Activated CD4-positive, alpha-beta T cell treated with anti-CD3 and anti-CD28 coated beads, Interleukin-2, amount 50 U/mL, for 48 hours (primary cell): Measurements from ENCODE around the gene LHFPL6.

Experiments used
- DNase-seq, 2 experiments: peaks; one replicate each; pipeline ENCODE4 v3.0.0-alpha.2; 2020

Gene LHFPL6

DNA sequence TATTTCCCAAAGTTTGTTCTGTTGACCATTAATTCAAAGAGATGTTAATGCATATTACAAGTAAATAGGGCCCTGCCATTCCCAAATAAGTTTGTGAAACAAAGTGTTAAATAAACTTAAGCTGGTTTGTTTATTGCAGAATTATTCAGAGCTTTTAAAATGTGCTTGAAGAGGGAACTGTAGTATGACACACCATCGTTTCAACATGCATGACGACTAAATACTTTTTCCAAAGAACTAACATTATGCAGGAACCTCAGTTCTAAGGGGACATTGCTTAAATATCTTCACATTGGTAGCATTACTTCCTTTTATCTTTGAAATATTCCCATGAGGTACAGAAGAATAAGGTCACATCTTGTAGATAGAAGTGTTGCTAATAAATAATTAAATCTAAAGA lies 14.6 kb downstream of the LHFPL6 start:
- DNase-seq = no peak

DNA sequence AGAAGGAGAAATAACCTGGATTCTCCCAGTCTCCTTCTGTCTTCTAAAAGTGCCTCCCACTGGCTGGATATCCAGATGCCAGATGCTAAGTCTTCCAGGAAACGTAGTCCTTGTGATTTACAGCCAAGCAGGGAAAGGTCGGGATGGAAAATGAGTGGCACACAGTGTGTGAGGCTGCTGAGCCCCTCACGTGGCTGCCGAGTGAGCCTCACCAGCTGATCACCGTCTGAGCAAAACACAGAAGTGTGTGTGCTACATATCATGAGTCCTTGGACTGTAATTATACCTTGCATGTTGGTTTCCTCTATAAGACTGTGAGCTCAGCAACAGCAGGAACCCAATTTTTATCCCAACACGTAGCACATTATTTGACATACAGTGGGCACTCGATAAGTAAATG lies 15.1 kb downstream of the LHFPL6 start:
- DNase-seq = no peak

- no peak for DNase-seq
Observed at GRCh38 chr13:39586958-39587605, 15.9 kb downstream of the LHFPL6 start.

- no peak for DNase-seq
Observed at GRCh38 chr13:39586151-39586550, 16.8 kb downstream of the LHFPL6 start.

DNA sequence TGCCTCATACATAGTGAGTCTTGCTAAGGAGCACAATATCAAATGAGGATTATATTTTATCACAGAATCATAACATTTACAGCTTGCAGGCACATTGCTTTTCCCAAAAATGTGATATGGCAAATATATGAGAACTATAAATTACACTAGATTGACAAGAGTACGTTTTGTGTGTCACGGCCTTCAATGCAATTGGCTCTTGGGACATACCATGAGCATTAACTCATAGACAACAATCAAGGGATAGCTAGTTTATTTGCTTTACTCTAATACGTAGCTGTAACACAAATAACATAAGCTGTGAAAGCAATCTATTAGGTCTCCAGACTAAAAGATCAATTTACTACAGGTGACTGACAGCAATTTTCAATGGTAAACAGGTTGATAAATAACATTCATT lies 17.8 kb downstream of the LHFPL6 start:
- DNase-seq = no peak

DNA sequence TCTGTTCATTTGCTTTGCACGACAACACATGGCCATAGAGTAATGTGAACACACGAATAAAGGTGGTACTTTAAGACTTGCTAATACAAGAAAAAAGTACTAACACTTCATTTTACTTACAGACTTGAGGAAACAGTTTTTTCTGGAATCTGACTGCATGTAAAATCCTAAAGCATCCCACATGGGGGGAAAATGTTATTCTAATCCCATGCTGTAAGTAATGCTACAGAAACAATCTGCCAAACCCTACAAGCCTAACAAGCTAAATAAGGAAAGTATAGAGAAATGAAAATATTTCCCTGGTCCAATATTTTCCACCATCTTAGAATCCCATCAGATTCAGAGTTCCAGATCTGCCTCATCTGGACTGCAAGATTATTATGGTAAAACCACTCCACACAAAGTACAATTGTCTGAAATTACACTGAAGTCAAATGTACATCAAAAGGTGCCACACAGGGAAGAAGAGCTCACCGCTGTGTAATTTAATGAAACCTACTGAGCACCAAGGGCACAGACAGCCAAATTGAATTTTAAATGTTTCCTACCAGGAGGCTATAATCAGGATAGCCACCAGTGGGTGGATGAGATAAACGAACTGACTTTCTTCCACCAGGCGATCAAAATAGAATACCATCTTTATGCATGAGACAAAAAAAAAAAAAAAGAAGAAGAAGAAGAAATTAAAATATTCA lies 22.0 kb downstream of the LHFPL6 start:
- DNase-seq = no peak

- no peak for DNase-seq
Observed at GRCh38 chr13:39578821-39579291, 24.1 kb downstream of the LHFPL6 start.

- DNase-seq = no peak
Observed at GRCh38 chr13:39577838-39578491, 25.0 kb downstream of the LHFPL6 start.

DNA sequence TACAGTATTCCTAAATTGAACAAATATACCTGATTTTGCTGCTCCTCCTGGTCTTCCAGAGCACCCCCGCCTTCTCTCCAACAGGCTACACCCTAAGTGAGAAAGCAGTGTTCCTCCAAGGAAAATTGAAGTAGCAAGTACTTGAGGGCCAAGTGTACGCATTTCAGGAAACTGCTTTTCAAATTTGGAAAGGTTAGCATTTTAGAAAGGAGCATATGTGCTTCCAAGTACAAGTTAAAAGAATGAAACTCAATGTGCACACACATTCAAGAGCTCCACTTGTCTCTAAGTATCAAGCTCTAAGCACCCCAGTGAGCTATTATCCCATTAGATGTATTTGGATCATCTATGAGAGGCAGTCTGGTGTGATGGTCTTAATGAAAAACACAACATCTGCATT lies 25.8 kb downstream of the LHFPL6 start:
- DNase-seq = no peak

GRCh38 chr13:39575641-39576238 lies 27.3 kb downstream of the LHFPL6 start:
- no peak for DNase-seq

GRCh38 chr13:39571502-39572092 lies 31.4 kb downstream of the LHFPL6 start:
- DNase-seq = no peak

DNA sequence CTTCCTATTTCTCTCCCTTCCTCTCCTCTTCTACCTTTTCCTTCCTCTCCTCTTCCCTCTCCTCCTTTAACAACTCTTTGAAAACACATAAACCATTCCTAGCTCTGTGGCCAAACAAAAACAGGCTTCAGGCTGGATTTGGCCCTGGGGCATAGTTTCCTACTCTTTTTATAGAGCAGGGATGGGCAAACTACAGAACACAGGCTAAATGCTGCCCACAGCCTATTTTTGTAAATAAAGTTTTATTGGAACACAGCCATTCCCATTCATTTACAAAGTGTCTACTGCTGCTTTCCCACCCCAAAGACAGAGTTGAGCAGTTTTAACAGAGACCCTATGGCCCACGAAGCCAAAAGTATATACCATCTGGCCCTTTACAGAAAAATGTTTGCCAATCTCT lies 35.4 kb downstream of the LHFPL6 start:
- DNase-seq = no peak

DNA sequence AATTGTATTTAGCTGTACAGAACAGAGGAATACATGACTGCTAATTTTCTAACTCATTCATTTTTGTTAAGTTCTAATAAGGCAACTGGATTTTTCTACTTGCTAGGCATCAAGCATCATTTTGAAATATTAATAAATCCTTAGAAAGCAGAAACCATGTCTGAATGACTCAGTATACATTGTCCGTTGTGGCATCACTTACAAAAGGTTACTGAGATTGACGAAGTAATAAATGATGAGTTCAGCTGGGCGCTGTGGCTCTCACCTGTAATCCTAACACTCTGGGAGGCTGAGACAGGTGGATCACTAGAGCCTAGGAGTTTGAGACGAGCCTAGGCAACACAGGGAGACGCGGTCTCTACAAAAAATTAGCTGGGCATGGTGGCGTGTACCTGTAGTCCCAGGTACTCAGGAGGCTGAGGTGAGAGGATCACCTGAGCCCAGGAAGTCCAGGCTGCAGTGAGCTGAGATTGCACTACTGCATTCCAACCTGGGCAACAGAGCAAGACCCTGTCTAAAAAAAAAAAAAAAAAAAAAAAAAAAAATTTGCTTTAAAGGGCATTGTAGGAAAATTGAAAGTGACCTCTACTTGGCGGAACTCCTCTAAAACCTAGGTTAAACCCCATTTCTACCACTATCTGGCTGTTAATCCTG lies 36.6 kb downstream of the LHFPL6 start:
- no peak for DNase-seq

DNA sequence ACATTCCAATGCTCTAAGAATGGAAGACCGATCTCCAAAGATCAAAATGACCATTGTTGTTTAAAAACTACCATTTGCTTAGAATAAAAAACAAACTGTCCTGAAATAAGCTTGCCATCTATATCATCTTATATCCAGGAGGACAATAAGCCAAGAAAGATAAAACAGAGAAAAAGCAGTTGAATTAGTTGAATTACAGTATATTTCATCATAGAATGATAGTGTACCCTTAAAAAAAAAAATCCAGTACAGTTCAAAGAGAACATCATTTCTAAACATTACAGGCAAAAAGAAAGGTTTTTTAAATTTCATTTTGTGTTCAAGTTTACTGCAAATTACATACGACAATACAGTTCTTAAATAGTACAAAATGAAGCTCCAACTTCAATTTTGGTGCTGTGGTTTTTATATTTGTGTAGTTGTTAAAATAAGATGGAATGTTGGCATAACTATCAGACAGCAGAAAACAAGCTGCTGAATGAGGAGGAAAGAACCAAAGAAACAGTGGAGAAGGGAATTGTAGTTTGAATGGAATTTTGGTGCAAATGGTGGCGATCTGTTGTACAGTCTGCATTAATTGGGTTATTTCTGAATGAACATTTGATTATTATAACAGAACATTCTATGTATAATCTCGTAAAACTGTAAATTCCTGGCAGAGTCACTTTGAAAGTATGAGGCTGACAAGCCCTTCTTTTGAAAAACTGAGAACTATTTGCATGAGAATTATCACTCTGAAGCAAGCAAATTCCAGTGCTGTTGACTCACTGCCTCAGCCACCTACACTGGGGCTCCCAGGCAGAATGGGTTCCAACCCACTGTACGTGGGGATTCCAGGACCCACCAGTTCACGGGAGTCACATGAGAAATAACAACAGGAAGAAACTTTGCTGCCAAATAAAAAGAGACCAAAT lies 37.7 kb downstream of the LHFPL6 start:
- peak in 1 of 2 experiments; percentile 3 for DNase-seq

GRCh38 chr13:39563470-39563735 lies 39.6 kb downstream of the LHFPL6 start:
- no peak for DNase-seq

GRCh38 chr13:39561971-39562370 lies 41.0 kb downstream of the LHFPL6 start:
- no peak for DNase-seq

GRCh38 chr13:39559847-39560246 lies 43.1 kb downstream of the LHFPL6 start:
- no peak for DNase-seq

GRCh38 chr13:39557285-39557955 lies 45.6 kb downstream of the LHFPL6 start:
- DNase-seq = no peak

DNA sequence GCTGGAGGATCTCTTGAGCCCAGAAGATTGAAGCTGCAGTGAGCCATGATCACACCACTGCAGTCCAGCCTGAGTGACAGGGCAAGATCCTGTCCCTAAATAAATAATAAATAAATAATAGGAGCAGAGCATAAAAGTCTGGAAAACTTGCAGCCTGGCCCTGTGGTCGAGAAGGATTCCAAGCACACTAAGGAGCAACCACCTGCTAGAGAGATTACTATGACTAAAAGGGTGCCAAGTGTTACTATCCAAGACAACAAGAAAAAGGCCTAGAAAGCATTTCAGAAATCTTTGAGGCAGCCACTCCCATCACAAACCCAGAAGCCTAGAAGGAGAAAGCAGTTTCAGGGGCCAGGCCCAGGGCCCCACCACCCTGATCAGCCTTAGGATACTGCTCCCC lies 46.1 kb downstream of the LHFPL6 start:
- DNase-seq = no peak

DNA sequence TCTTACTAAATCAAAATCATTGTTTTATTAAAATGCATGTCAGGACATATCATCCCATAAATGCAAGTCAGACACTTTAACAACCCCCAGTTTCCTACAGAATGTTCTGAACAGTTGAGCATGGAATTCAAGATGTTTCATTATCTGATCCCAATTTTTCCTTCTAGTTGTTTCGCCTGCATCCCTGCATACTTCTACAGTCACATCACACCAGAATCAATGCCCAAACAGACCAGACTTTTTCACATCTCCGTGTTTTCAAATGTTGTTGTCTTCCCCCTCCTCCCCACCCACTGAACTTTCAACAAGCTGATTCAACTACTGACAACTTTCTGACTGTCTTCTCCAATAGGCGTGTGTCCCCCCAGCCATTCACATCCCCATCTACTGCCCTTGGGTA lies 48.6 kb downstream of the LHFPL6 start:
- DNase-seq = no peak

DNA sequence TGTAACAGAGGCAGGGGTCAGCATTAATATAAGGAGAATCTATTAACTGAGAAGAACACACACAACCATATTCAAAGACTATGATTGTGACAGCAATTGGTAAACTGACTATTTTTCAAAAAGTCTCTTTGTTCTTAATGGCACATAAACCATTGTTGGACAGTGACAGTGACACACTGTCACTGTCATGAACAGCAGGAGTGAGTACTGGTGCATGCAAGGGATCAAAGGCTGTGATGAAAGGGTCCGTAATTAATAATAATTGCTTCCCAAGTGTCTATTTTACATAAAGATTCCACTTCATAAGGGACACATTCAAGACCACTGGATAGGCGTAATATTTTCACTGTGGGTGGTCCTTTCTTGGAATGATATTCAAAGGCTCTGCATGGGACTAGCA lies 50.7 kb downstream of the LHFPL6 start:
- DNase-seq = no peak
